GM12891 (cell line): ENCODE data around the gene STC2.

ENCODE experiments used
- PAX5 ChIP-seq: IDR thresholded peaks from 2 replicates; pipeline ENCODE4 v1.6.1; 2011; ENCODE audit warnings: low read length, moderate library complexity, mild to moderate bottlenecking; ENCODE audit not compliant: insufficient read depth, severe bottlenecking
- POLR2A ChIP-seq: IDR thresholded peaks from 2 replicates; pipeline ENCODE4 v1.6.1; 2011; ENCODE audit warnings: low read depth, low read length, control low read depth
- POLR2AphosphoS5 ChIP-seq: IDR thresholded peaks from 2 replicates; pipeline ENCODE4 v1.6.1; 2011; ENCODE audit warnings: low read depth, low read length, control low read depth
- SPI1 ChIP-seq: IDR thresholded peaks from 2 replicates; pipeline ENCODE4 v1.6.1; 2011; ENCODE audit warnings: low read depth, low read length, control low read depth

DNA sequence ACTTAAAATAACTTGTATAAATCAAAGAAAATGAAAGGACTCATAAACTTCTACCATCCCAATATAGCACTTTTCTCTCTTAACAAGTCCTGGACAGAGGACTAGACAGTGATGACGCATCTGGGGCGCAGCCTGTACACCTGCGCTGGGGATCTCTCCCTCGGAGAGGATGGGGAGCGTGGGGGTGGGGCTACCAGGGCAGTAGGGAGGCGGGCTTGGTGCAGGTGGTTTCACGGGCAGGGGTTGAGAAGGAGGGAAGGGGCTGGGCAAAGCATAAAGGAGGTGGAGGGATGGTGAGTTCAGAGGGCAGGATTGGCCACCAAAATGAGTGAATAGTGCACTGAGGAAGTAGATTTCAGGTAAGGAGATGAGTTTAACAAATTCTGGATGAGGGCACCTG is 41.1 kb downstream of the STC2 start:
- no peak for TF ChIP-seq PAX5
- no peak for TF ChIP-seq POLR2A
- TF ChIP-seq SPI1: no peak
- TF ChIP-seq POLR2AphosphoS5: no peak
